Fibroblast of lung (primary cell): ENCODE results near the gene SCAPER. TPM values are rescaled to one million over a fixed set of nuclear protein-coding genes. Genes with fewer than 3 reads are reported as not detected.
A peak's percentile ranks its signal among the peaks of the same experiment; 100 is the strongest.

Experiments used
- DNase-seq, 2 donors: peaks; one replicate each; pipeline versions ENCODE4 v3.0.0 to v3.0.0-alpha.2; 2010; ENCODE audit warnings: low read depth in 2 of 2
- H2AFZ ChIP-seq: 2 replicates; pipeline ENCODE4 v1.5.1; 2012; ENCODE audit warnings: low read length, control low read depth, inconsistent platforms
- H3K27ac ChIP-seq: 2 replicates; pipeline ENCODE4 v1.5.1; 2011; ENCODE audit warnings: low read length, control low read depth; ENCODE audit not compliant: insufficient read depth
- H3K27me3 ChIP-seq: 2 replicates; pipeline ENCODE4 v1.5.1; 2011; ENCODE audit warnings: mild to moderate bottlenecking, low read length; ENCODE audit not compliant: control insufficient read depth, insufficient read depth
- H3K36me3 ChIP-seq: 2 replicates; pipeline ENCODE4 v1.5.1; 2011; ENCODE audit warnings: low read length; ENCODE audit not compliant: control insufficient read depth, insufficient read depth
- H3K4me1 ChIP-seq: 2 replicates; pipeline ENCODE4 v1.5.1; 2011; ENCODE audit warnings: low read length; ENCODE audit not compliant: control insufficient read depth, insufficient read depth; ENCODE audit errors: extremely low read depth
- H3K4me2 ChIP-seq: 2 replicates; pipeline ENCODE4 v1.5.1; 2011; ENCODE audit warnings: low read length, control low read depth; ENCODE audit not compliant: insufficient read depth; ENCODE audit errors: extremely low read depth
- H3K4me3 ChIP-seq, 4 experiments: fragments of 200-600 bp in 1 of 4; sonication (generic) in 1 of 4; replicated peaks in 1 of 4; 2 replicates each; pipeline ENCODE4 v1.5.1; 2011 to 2016; ENCODE audit warnings: low read length in 4 of 4, low read depth in 3 of 4, mild to moderate bottlenecking in 3 of 4, control low read depth in 2 of 4, inconsistent platforms in 1 of 4, mixed read lengths in 1 of 4; ENCODE audit not compliant: insufficient read depth in 1 of 4; ENCODE audit errors: control extremely low read depth in 1 of 4
- H3K79me2 ChIP-seq: 2 replicates; pipeline ENCODE4 v1.5.1; 2012; ENCODE audit warnings: mild to moderate bottlenecking, low read length, inconsistent platforms; ENCODE audit not compliant: control insufficient read depth, insufficient read depth
- H3K9ac ChIP-seq: 2 replicates; pipeline ENCODE4 v1.5.1; 2011; ENCODE audit warnings: mild to moderate bottlenecking, low read length, control low read depth; ENCODE audit not compliant: insufficient read depth
- H3K9me3 ChIP-seq: 2 replicates; pipeline ENCODE4 v1.5.1; 2012; ENCODE audit warnings: low read depth, low read length; ENCODE audit not compliant: control insufficient read depth, insufficient read depth
- H4K20me1 ChIP-seq: 2 replicates; pipeline ENCODE4 v1.5.1; 2011; ENCODE audit warnings: low read length; ENCODE audit not compliant: control insufficient read depth, insufficient read depth; ENCODE audit errors: extremely low read depth
- CTCF ChIP-seq, 2 donors: IDR thresholded peaks in 1 of 2; conservative IDR thresholded peaks in 1 of 2; 1 replicate in 1 of 2; 2 replicates in 1 of 2; pipeline ENCODE4 v1.5.1; 2011 to 2012; ENCODE audit warnings: low read length in 2 of 2, control low read depth in 1 of 2, inconsistent platforms in 1 of 2, low read depth in 1 of 2, mild to moderate bottlenecking in 1 of 2
- EZH2 ChIP-seq: IDR thresholded peaks from 2 replicates; pipeline ENCODE4 v1.5.1; 2012; ENCODE audit warnings: low read length, control low read depth, mild to moderate bottlenecking; ENCODE audit errors: missing control alignments
- polyA plus RNA-seq, 2 donors: library from polyadenylated mRNA; depleted of rRNA in 1 of 2; stranded (reverse) in 1 of 2; unstranded in 1 of 2; fragments of >200 nt; gene quantifications; 2 replicates each; pipeline ENCODE4 v1.2.1, GENCODE V29; 2011 to 2012; ENCODE audit warnings: missing spikeins in 1 of 2
- total RNA-seq: library from RNA; depleted of rRNA; stranded (reverse); fragments of >200 nt; gene quantifications from 2 replicates; pipeline ENCODE4 v1.2.1, GENCODE V29; 2014

The SCAPER gene
- total and polyA plus RNA-seq, 2 donors (not counting 1 experiment from before 2014, with no cell fraction given): 2.3 to 9.1 TPM

- Histone ChIP-seq H3K4me1 (no peaks in the 10 kb centered on the region), H3K36me3 (no peaks in the 10 kb centered on the region), H2AFZ (no peak overlapping the region), H3K79me2 (no peaks in the 10 kb centered on the region), H3K27ac (no peak overlapping the region), H3K9me3 (no peaks in the 10 kb centered on the region), H4K20me1 (no peaks in the 10 kb centered on the region), H3K9ac (no peak overlapping the region), H3K27me3 (no peaks in the 10 kb centered on the region), H3K4me2 (no peak overlapping the region), H3K4me3 (no peak overlapping the region)
- TF ChIP-seq EZH2 (no peak), CTCF (conservative IDR thresholded peaks at IDR 0.05 in 1 of 2, IDR thresholded peaks at IDR 0.05 in 1 of 2; ENCODE audit: low read depth in 1 of 2, low read length in 2 of 2) (no peak)
- DNase-seq: no peak
Observed at GRCh38 chr15:76682833-76683232, 222.3 kb downstream of the SCAPER start.

- Histone ChIP-seq H3K36me3 (no peaks in the 10 kb centered on the region), H3K4me3 (no peak overlapping the region), H3K27me3 (no peaks in the 10 kb centered on the region), H3K9me3 (no peaks in the 10 kb centered on the region), H4K20me1 (no peaks in the 10 kb centered on the region), H2AFZ (no peak overlapping the region), H3K4me2 (no peak overlapping the region), H3K4me1 (no peaks in the 10 kb centered on the region), H3K9ac (no peak overlapping the region), H3K79me2 (no peaks in the 10 kb centered on the region), H3K27ac (no peak overlapping the region)
- DNase-seq: no peak
- TF ChIP-seq EZH2 (no peak), CTCF (conservative IDR thresholded peaks at IDR 0.05 in 1 of 2, IDR thresholded peaks at IDR 0.05 in 1 of 2; ENCODE audit: low read depth in 1 of 2, low read length in 2 of 2) (no peak)
Observed at GRCh38 chr15:76682259-76682658, 222.9 kb downstream of the SCAPER start.

- no peak for TF ChIP-seq CTCF (conservative IDR thresholded peaks at IDR 0.05 in 1 of 2, IDR thresholded peaks at IDR 0.05 in 1 of 2; ENCODE audit: low read depth in 1 of 2, low read length in 2 of 2)
- no peak for TF ChIP-seq EZH2
- Histone ChIP-seq H3K27me3 (no peaks in the 10 kb centered on the region), H3K79me2 (no peaks in the 10 kb centered on the region), H3K4me1 (no peaks in the 10 kb centered on the region), H3K4me3 (no peak overlapping the region), H4K20me1 (no peaks in the 10 kb centered on the region), H3K27ac (no peak overlapping the region), H3K9me3 (no peaks in the 10 kb centered on the region), H3K9ac (no peak overlapping the region), H3K4me2 (no peak overlapping the region), H2AFZ (no peak overlapping the region), H3K36me3 (no peaks in the 10 kb centered on the region)
- peak in 1 of 2 donors; percentile 61 for DNase-seq
Observed at GRCh38 chr15:76678766-76679165, 226.4 kb downstream of the SCAPER start.
